ENCODE data around the gene LAMA3. TPM values are rescaled to one million over a fixed set of nuclear protein-coding genes. Genes with fewer than 3 reads are reported as not detected.

The LAMA3 gene
- total RNA-seq, 1 donor from 2014 or later: 126 TPM

DNA sequence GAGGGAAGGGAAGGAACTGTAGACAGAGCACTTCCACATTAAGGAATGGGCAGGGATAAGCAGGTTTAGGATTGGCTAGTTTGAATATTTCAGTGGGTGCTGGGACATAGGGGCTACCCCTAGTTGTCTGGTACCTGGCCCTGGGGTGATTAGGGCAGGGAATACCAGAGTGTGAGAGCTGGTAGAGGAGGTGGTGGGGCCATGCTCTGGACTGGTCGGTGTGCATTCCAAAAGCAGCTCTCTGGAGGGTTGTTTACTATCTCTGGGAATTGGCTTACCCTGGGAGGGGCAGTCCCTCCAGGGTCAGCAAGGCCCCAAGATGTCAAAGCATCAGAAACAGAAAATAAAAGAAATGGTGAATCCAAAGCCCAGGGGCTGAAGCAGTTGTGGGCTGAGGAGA, 103.8 kb downstream of the LAMA3 start:
- no peak for TF ChIP-seq CTCF (IDR thresholded peaks at IDR 0.05; ENCODE audit: insufficient read depth, low read length, poor library complexity, severe bottlenecking)
- DNase-seq (ENCODE audit: low read depth): no peak
- no peaks in the 10 kb centered on the region for H3K27me3 ChIP-seq (ENCODE audit: control insufficient read depth, insufficient read depth, low read length)
- H3K36me3 ChIP-seq (ENCODE audit: control insufficient read depth, insufficient read depth, low read length): no peaks in the 10 kb centered on the region
- no peak overlapping the region for H3K4me3 ChIP-seq (ENCODE audit: low read depth, low read length)

GRCh38 chr18:23793985-23794867, 105.0 kb downstream of the LAMA3 start:
- DNase-seq (ENCODE audit: low read depth): no peak
- Histone ChIP-seq H3K27me3 (ENCODE audit: control insufficient read depth, insufficient read depth, low read length) (no peaks in the 10 kb centered on the region), H3K4me3 (ENCODE audit: low read depth, low read length) (no peak overlapping the region), H3K36me3 (ENCODE audit: control insufficient read depth, insufficient read depth, low read length) (no peaks in the 10 kb centered on the region)
- no peak for TF ChIP-seq CTCF (IDR thresholded peaks at IDR 0.05; ENCODE audit: insufficient read depth, low read length, poor library complexity, severe bottlenecking)

DNA sequence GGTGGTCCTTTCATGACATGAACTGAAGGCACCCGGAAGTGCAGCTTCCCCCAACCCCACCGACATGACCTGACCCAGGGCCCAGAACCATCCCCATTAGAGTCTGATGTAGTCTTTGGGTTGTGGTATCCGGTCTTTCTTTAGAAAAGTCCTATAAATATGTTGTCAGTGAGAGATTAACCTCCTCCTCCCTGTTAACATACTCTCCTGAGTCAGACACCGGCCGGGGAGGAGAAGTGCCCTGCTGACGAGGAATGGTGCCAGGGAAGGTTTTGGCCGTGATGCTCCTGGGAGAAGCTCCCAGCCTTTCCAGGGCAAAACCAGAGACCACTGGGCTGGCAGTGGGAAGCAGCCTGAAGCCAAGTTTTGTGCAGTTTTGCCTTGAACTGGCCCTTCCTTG, 109.0 kb downstream of the LAMA3 start:
- no peak for DNase-seq (ENCODE audit: low read depth)
- no peak overlapping the region for H3K4me3 ChIP-seq (ENCODE audit: low read depth, low read length)
- H3K27me3 ChIP-seq (ENCODE audit: control insufficient read depth, insufficient read depth, low read length): no peaks in the 10 kb centered on the region
- H3K36me3 ChIP-seq (ENCODE audit: control insufficient read depth, insufficient read depth, low read length): no peaks in the 10 kb centered on the region
- no peak for TF ChIP-seq CTCF (IDR thresholded peaks at IDR 0.05; ENCODE audit: insufficient read depth, low read length, poor library complexity, severe bottlenecking)

- Histone ChIP-seq H3K27me3 (ENCODE audit: control insufficient read depth, insufficient read depth, low read length) (no peaks in the 10 kb centered on the region), H3K36me3 (ENCODE audit: control insufficient read depth, insufficient read depth, low read length) (no peaks in the 10 kb centered on the region), H3K4me3 (ENCODE audit: low read depth, low read length) (no peak overlapping the region)
- TF ChIP-seq CTCF (IDR thresholded peaks at IDR 0.05; ENCODE audit: insufficient read depth, low read length, poor library complexity, severe bottlenecking): no peak
- DNase-seq (ENCODE audit: low read depth): no peak
Observed at GRCh38 chr18:23798824-23799223, 109.6 kb downstream of the LAMA3 start.

DNA sequence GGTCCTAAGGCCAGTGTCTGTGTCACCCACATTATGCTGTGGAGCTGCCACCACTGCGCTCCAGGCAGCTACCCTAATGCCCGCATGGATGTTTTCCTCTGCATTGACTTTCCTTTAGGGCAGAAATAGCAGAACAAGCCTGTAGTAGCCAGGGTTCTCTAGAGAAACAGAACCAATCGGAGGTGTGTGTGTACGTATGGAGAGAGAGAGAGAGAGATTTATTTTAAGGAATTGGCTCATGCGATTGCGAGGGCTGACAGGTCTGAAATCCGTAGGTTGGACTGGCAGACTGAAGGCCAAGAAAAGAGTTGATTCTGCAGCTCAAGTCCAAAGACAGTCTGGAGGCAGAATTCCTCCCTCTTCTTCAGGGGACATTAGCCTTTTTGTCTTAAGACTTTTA, 110.3 kb downstream of the LAMA3 start:
- Histone ChIP-seq H3K4me3 (ENCODE audit: low read depth, low read length) (no peak overlapping the region), H3K36me3 (ENCODE audit: control insufficient read depth, insufficient read depth, low read length) (no peaks in the 10 kb centered on the region), H3K27me3 (ENCODE audit: control insufficient read depth, insufficient read depth, low read length) (no peaks in the 10 kb centered on the region)
- TF ChIP-seq CTCF (IDR thresholded peaks at IDR 0.05; ENCODE audit: insufficient read depth, low read length, poor library complexity, severe bottlenecking): no peak
- no peak for DNase-seq (ENCODE audit: low read depth)

GRCh38 chr18:23800902-23801301, 111.6 kb downstream of the LAMA3 start:
- Histone ChIP-seq H3K27me3 (ENCODE audit: control insufficient read depth, insufficient read depth, low read length) (no peaks in the 10 kb centered on the region), H3K36me3 (ENCODE audit: control insufficient read depth, insufficient read depth, low read length) (no peaks in the 10 kb centered on the region), H3K4me3 (ENCODE audit: low read depth, low read length) (no peak overlapping the region)
- DNase-seq (ENCODE audit: low read depth): no peak
- no peak for TF ChIP-seq CTCF (IDR thresholded peaks at IDR 0.05; ENCODE audit: insufficient read depth, low read length, poor library complexity, severe bottlenecking)

All from kidney epithelial cell (primary cell).